K562 (cell line): ENCODE results near the gene CYS1.
"Not testable (repeated sequence)": the region's sequence is repeated elsewhere in the genome, so short reads cannot be mapped to it uniquely, and the experiment has no call there.

Experiments
- ARID1B ChIP-seq: fragments of 450-650 bp; IDR thresholded peaks from 2 replicates; pipeline ENCODE4 v1.6.1; 2016; ENCODE audit warnings: antibody characterized with exemption, mild to moderate bottlenecking, inconsistent platforms
- CHD2 ChIP-seq: IDR thresholded peaks from 2 replicates; pipeline ENCODE4 v1.6.1; 2011; ENCODE audit warnings: low read depth, low read length
- EHMT2 ChIP-seq: fragments of 450-650 bp; IDR thresholded peaks from 2 replicates; pipeline ENCODE4 v1.6.1; 2018; ENCODE audit warnings: antibody characterized with exemption
- ERF ChIP-seq: fragments of 450-650 bp; formaldehyde crosslinking; IDR thresholded peaks from 2 replicates; pipeline ENCODE4 v1.4.0; 2020; ENCODE audit warnings: mild to moderate bottlenecking, mixed read lengths
- JUNB ChIP-seq: fragments of 450-650 bp; formaldehyde crosslinking; conservative IDR thresholded peaks from 2 replicates; pipeline ENCODE4 v1.4.0; 2020; ENCODE audit warnings: mild to moderate bottlenecking
- POLR2A ChIP-seq: fragments of 450-650 bp; conservative IDR thresholded peaks from 2 replicates; pipeline ENCODE4 v1.6.1; 2016
- ZFP36 ChIP-seq: fragments of 150-350 bp; IDR thresholded peaks from 2 replicates; pipeline ENCODE4 v1.6.1; 2018; ENCODE audit warnings: low read length, low read depth; ENCODE audit not compliant: partially characterized antibody
- TF ChIP-seq, protein P1 (sequence below), 3 experiments: IDR thresholded peaks in 2 of 3; conservative IDR thresholded peaks in 1 of 3; 2 replicates each; pipeline ENCODE4 v1.5.1; 2011 to 2012; ENCODE audit warnings: low read length in 3 of 3, mild to moderate bottlenecking in 3 of 3, control low read depth in 2 of 3, improper control_type of control experiment in 1 of 3, inconsistent platforms in 1 of 3, low read depth in 1 of 3, mixed read lengths in 1 of 3, moderate library complexity in 1 of 3; ENCODE audit not compliant: insufficient read depth in 2 of 3

DNA sequence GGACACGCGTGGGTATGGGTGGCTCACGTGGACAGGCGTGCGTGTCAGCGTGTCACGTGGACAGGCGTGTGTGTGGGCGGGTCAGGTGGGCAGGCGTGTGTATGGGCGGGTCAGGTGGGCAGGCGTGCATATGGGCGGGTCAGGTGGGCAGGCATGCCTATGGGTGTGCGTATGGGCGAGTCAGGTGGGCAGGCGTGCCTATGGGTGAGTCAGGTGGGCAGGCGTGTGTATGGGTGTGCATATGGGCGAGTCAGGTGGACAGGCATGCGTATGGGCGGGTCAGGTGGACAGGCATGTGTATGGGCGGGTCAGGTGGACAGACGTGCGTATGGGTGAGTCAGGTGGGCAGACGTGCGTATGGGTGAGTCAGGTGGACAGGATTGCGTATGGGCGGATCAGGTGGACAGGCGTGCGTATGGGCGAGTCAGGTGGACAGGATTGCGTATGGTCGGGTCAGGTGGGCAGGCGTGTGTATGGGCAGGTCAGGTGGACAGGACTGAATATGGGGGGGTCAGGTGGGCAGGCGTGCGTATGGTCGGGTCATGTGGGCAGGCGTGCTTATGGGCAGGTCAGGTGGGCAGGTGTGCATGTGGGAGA, 67.7 kb downstream of the CYS1 start:
- TF ChIP-seq, protein P1, sequence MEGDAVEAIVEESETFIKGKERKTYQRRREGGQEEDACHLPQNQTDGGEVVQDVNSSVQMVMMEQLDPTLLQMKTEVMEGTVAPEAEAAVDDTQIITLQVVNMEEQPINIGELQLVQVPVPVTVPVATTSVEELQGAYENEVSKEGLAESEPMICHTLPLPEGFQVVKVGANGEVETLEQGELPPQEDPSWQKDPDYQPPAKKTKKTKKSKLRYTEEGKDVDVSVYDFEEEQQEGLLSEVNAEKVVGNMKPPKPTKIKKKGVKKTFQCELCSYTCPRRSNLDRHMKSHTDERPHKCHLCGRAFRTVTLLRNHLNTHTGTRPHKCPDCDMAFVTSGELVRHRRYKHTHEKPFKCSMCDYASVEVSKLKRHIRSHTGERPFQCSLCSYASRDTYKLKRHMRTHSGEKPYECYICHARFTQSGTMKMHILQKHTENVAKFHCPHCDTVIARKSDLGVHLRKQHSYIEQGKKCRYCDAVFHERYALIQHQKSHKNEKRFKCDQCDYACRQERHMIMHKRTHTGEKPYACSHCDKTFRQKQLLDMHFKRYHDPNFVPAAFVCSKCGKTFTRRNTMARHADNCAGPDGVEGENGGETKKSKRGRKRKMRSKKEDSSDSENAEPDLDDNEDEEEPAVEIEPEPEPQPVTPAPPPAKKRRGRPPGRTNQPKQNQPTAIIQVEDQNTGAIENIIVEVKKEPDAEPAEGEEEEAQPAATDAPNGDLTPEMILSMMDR (IDR thresholded peaks at IDR 0.05 in 2 of 3, conservative IDR thresholded peaks at IDR 0.05 in 1 of 3; ENCODE audit: insufficient read depth in 2 of 3, low read depth in 1 of 3, low read length in 3 of 3): not testable (repeated sequence)
- not testable (repeated sequence) for TF ChIP-seq POLR2A; ERF (CRISPR knock-in tag); EHMT2; ARID1B; CHD2; JUNB (CRISPR knock-in tag); ZFP36
